MCF 10A (cell line): ENCODE measurements around the gene IL10RA. TPM values are rescaled to one million over a fixed set of nuclear protein-coding genes. Genes with fewer than 3 reads are reported as not detected.
"Not testable (repeated sequence)": the region's sequence is repeated elsewhere in the genome, so short reads cannot be mapped to it uniquely, and the experiment has no call there.

Source experiments
- BruUV-seq: library from RNA; stranded (reverse); fragments of 400-500 nt; replicated peaks from 2 replicates; lab custom pipeline; 2021; lab: Mats Ljungman, UMichigan
- CTCF ChIA-PET: fragments of 300-600 bp; sonication (Branson Sonifier 250); formaldehyde crosslinking; extraction: SDS; loops from one replicate; lab custom pipeline; 2021; ENCODE audit warnings: antibody characterized with exemption, inconsistent platforms; lab: Yijun Ruan, JAX
- POLR2A ChIA-PET: fragments of 300-600, 350-650 bp; sonication (Branson Sonifier 250); formaldehyde crosslinking; extraction: SDS; loops from one replicate; lab custom pipeline; 2020; ENCODE audit warnings: antibody characterized with exemption, inconsistent platforms; lab: Yijun Ruan, JAX
- DNase-seq: peaks from one replicate; pipeline ENCODE4 v3.0.0-alpha.2; 2018; ENCODE audit not compliant: unreplicated experiment
- H3K27ac Mint-ChIP-seq: one replicate; pipeline ENCODE4 v1.8.0; 2022; ENCODE audit warnings: mild to moderate bottlenecking, low read depth, mixed read lengths; ENCODE audit not compliant: unreplicated experiment
- H3K27me3 Mint-ChIP-seq: one replicate; pipeline ENCODE4 v1.8.0; 2022; ENCODE audit warnings: mixed read lengths; ENCODE audit not compliant: insufficient read depth, unreplicated experiment
- H3K36me3 Mint-ChIP-seq: one replicate; pipeline ENCODE4 v1.8.0; 2022; ENCODE audit warnings: mild to moderate bottlenecking, moderate library complexity, mixed read lengths; ENCODE audit not compliant: insufficient read depth, unreplicated experiment
- H3K4me1 Mint-ChIP-seq: one replicate; pipeline ENCODE4 v1.8.0; 2022; ENCODE audit warnings: mixed read lengths; ENCODE audit not compliant: insufficient read depth, unreplicated experiment
- H3K4me3 Mint-ChIP-seq: one replicate; pipeline ENCODE4 v1.8.0; 2022; ENCODE audit warnings: mild to moderate bottlenecking, moderate library complexity, mixed read lengths; ENCODE audit not compliant: unreplicated experiment
- H3K9me3 Mint-ChIP-seq: one replicate; pipeline ENCODE4 v1.8.0; 2022; ENCODE audit warnings: mixed read lengths; ENCODE audit not compliant: unreplicated experiment
- intact Hi-C: fragments of 100-400 bp; cut with micrococcal nuclease; formaldehyde crosslinking; loops from 2 replicates; pipeline ENCODE4 v1.14.1; 2022
- total RNA-seq: library from RNA; stranded (reverse); gene quantifications from 2 replicates; pipeline ENCODE4 v1.2.3, GENCODE V29; 2022
- TF ChIP-seq, protein P1 (sequence below): fragments of 200-600 bp; IDR thresholded peaks from one replicate; pipeline ENCODE4 v1.8.0; 2022; ENCODE audit warnings: antibody characterized with exemption, mild to moderate bottlenecking; ENCODE audit not compliant: unreplicated experiment

The IL10RA gene
- total RNA-seq, 1 experiment from 2014 or later: not detected

DNA sequence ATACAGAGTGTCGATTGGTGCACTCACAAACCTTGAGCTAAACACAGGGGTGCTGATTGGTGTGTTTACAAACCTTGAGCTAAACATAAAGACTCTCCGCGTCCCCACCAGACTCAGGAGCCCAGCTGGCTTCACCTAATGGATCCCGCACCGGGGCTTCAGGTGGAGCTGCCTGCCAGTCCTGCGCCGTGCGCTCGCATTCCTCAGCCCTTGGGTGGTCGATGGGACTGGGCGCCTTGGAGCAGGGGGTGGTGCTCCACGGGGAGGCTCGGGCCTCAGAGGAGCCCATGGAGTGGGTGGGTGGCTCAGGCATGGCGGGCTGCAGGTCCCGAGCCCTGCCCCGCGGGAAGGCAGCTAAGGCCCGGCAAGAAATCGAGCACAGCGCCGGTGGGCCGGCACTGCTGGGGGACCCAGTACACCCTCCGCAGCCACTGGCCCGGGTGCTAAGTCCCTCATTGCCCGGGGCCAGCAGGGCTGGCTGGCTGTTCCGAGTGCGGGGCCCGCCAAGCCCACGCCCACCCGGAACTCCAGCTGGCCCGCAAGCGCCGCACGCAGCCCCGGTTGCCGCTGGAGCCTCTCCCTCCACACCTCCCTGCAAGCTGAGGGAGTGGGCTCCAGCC, 7.8 kb upstream of the IL10RA start:
- peaks cover 26% of the 10 kb centered on the region for H3K27me3 Mint-ChIP-seq
- H3K4me1 Mint-ChIP-seq, BruUV-seq, H3K4me3 Mint-ChIP-seq, H3K9me3 Mint-ChIP-seq, H3K27ac Mint-ChIP-seq, DNase-seq, H3K36me3 Mint-ChIP-seq, intact Hi-C loops: not testable (repeated sequence)
- ChIA-PET POLR2A (interaction anchor here (0.7 to 1.1 kb wide), 2 partner anchors 10 to 17 kb away, joined by 4 read pairs; no protein-coding TSS in a partner anchor), CTCF (interaction anchor here (0.8 to 1.2 kb wide), 2 partner anchors 25 to 32 kb away, joined by 3 to 5 read pairs; no protein-coding TSS in a partner anchor)

DNA sequence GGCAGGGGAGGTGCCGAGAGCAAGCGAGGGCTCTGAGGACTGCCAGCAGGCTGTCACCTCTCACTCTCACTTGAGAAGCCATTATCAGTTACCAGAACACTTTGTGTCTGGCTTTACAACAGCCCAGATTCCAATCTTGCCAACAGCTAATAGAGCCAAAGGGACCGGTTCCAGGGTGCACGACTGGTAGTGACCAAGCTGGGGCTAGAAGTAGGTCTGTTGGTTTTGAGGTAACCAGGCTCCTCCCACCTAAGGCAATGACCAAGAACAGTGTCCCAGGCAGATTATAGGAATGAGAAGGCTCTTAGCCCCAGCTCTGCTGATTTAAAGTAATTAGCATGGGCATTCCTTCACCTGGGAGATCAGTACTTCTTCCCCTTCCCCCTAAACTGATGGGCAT, 7.2 kb upstream of the IL10RA start:
- BruUV-seq: no TSS peak
- Mint-ChIP-seq H3K27ac (no peak overlapping the region), H3K9me3 (no peaks in the 10 kb centered on the region), H3K27me3 (peaks cover 28% of the 10 kb centered on the region), H3K4me3 (no peak overlapping the region), H3K4me1 (peaks cover 4% of the 10 kb centered on the region), H3K36me3 (no peaks in the 10 kb centered on the region)
- intact Hi-C loops: no loop called here
- ChIA-PET POLR2A (interaction anchor here (1.1 kb wide), 1 partner anchor 9 kb away, joined by 4 read pairs; no protein-coding TSS in a partner anchor), CTCF (interaction anchor here (1.2 kb wide), 1 partner anchor 33 kb away, joined by 5 read pairs; no protein-coding TSS in a partner anchor)
- TF ChIP-seq, protein P1, sequence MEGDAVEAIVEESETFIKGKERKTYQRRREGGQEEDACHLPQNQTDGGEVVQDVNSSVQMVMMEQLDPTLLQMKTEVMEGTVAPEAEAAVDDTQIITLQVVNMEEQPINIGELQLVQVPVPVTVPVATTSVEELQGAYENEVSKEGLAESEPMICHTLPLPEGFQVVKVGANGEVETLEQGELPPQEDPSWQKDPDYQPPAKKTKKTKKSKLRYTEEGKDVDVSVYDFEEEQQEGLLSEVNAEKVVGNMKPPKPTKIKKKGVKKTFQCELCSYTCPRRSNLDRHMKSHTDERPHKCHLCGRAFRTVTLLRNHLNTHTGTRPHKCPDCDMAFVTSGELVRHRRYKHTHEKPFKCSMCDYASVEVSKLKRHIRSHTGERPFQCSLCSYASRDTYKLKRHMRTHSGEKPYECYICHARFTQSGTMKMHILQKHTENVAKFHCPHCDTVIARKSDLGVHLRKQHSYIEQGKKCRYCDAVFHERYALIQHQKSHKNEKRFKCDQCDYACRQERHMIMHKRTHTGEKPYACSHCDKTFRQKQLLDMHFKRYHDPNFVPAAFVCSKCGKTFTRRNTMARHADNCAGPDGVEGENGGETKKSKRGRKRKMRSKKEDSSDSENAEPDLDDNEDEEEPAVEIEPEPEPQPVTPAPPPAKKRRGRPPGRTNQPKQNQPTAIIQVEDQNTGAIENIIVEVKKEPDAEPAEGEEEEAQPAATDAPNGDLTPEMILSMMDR: no peak
- no peak for DNase-seq

DNA sequence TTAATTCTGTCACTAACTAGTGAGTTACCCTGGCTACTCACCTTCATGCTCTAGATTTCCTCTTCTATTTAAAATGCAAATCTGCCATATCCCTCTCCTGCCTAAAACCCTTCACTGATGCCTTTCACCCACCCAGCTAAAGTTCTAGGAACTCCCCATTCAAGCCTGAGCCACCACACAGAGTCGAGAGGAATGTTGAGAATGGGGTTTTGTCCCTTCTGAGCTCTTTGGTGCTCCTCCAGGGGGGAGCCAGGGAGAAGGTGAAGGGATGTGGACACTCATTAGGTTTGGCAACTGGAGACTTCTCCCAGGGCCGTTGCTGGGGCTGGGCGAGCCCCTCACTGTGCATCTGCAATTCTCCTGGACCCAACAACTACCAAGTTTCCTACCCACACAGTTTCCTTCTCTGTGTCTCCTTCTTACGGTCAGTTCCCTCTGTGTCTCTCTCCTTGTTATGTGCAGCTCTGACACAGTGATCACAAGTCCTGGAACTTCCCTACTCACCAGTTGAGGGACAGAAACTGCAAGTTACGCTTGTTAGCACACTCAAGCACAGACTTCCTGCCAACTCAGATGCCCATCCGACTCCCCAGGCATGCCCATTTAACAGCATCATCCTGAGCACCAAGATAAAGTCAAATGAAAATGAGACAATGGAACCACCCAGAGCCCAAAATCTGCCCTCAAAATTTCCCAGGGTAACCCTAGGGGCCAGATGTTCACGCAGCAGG, 6.5 kb upstream of the IL10RA start:
- ChIA-PET CTCF (interaction anchor here (0.6 to 1.3 kb wide), 5 partner anchors 33 to 632 kb away, joined by 4 to 6 read pairs (median 4); no protein-coding TSS in a partner anchor), POLR2A (interaction anchor here (1.1 kb wide), 1 partner anchor 8 kb away, joined by 4 read pairs; no protein-coding TSS in a partner anchor)
- TF ChIP-seq, protein P1: no peak
- H3K4me3 Mint-ChIP-seq: no peak overlapping the region
- DNase-seq: no peak
- no peaks in the 10 kb centered on the region for H3K9me3 Mint-ChIP-seq
- no peaks in the 10 kb centered on the region for H3K36me3 Mint-ChIP-seq
- BruUV-seq: no TSS peak
- intact Hi-C loops: no loop called here
- no peak overlapping the region for H3K27ac Mint-ChIP-seq
- peaks cover 34% of the 10 kb centered on the region for H3K27me3 Mint-ChIP-seq
- H3K4me1 Mint-ChIP-seq: peaks cover 3% of the 10 kb centered on the region

DNA sequence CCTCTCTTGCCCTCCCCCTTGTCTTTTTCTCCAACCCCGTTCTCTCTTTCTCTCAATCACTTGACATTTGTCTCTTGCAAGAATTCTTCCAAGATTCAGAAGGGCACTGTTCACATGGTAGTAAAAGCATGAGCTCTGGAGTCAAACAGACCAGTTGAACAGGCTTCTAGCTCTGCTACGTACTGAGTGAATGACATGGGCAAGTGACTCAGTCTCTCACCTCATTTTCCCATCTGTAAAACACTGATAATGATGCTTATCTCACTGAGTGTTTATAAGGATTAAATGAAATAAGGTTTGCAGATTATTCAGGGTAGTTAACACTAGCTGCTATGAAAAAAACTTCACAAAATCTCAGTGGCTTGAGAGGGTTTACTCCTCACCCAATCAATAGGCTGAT, 5.9 kb upstream of the IL10RA start:
- no peak for DNase-seq
- TF ChIP-seq, protein P1: no peak
- Mint-ChIP-seq H3K27ac (no peak overlapping the region), H3K9me3 (no peaks in the 10 kb centered on the region), H3K4me3 (no peak overlapping the region), H3K36me3 (peaks cover 3% of the 10 kb centered on the region), H3K27me3 (peaks cover 41% of the 10 kb centered on the region), H3K4me1 (no peaks in the 10 kb centered on the region)
- ChIA-PET POLR2A (no interaction called here), CTCF (interaction anchor here (0.6 to 1.4 kb wide), 6 partner anchors 20 to 632 kb away, joined by 3 to 6 read pairs (median 4); no protein-coding TSS in a partner anchor)
- intact Hi-C loops: no loop called here
- no TSS peak for BruUV-seq
